HFFc6 (cell line): ENCODE data around the gene AKIRIN1. TPM values are rescaled to one million over a fixed set of nuclear protein-coding genes. Genes with fewer than 3 reads are reported as not detected.

Experiments
- DNase-seq: peaks from one replicate; pipeline ENCODE4 v3.0.0-alpha.2; 2018
- H3K27ac Mint-ChIP-seq: 2 replicates; pipeline ENCODE4 v1.8.0; 2020; ENCODE audit warnings: mild to moderate bottlenecking, mixed read lengths
- H3K27me3 Mint-ChIP-seq: 2 replicates; pipeline ENCODE4 v1.8.0; 2021; ENCODE audit warnings: mild to moderate bottlenecking, moderate library complexity, mixed read lengths; ENCODE audit not compliant: insufficient read depth
- H3K36me3 Mint-ChIP-seq: 2 replicates; pipeline ENCODE4 v1.8.0; 2021; ENCODE audit warnings: low read depth, mixed read lengths
- H3K4me1 Mint-ChIP-seq: 2 replicates; pipeline ENCODE4 v1.8.0; 2020; ENCODE audit warnings: low read depth, mixed read lengths
- H3K4me3 Mint-ChIP-seq: 2 replicates; pipeline ENCODE4 v1.8.0; 2020; ENCODE audit warnings: mild to moderate bottlenecking, moderate library complexity, mixed read lengths
- H3K9me3 Mint-ChIP-seq: 2 replicates; pipeline ENCODE4 v1.8.0; 2020; ENCODE audit warnings: mild to moderate bottlenecking, mixed read lengths
- CTCF ChIP-seq: fragments of 200-600 bp; sonication (generic); IDR thresholded peaks from 2 replicates; pipeline ENCODE4 v1.5.0; 2021; ENCODE audit warnings: antibody characterized with exemption, mild to moderate bottlenecking
- long read RNA-seq: library from polyadenylated mRNA; unstranded; transcript quantifications from one replicate; pipeline ENCODE4 v2.0.0, GENCODE V29; 2019
- total RNA-seq, 6 experiments: library from RNA; stranded (reverse); fragmentation: NEBNext Ultra II Directional; extraction: Animal tissue kit (Norgen Biotek cat#: 25700); gene quantifications; 2 replicates in 1 of 6; 3 replicates in 5 of 6; pipeline ENCODE4 v1.2.3, GENCODE V29; 2021

Gene AKIRIN1, protein sequence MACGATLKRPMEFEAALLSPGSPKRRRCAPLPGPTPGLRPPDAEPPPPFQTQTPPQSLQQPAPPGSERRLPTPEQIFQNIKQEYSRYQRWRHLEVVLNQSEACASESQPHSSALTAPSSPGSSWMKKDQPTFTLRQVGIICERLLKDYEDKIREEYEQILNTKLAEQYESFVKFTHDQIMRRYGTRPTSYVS
- total RNA-seq = 10 to 100 TPM; 63.3 to 78.7 (median 71.2) TPM
- long read RNA-seq, transcript AKIRIN1-203 (4 exons, 1,243 nt) = minor isoform, 7 of 230 reads
- long read RNA-seq, transcript AKIRIN1-202 (5 exons, 2,741 nt) = major isoform, 203 of 230 reads
- long read RNA-seq, partial matches to known transcripts = 19 of 230 reads
- long read RNA-seq, other reads (novel, unspliced or antisense) = 0 of 230 reads

DNA sequence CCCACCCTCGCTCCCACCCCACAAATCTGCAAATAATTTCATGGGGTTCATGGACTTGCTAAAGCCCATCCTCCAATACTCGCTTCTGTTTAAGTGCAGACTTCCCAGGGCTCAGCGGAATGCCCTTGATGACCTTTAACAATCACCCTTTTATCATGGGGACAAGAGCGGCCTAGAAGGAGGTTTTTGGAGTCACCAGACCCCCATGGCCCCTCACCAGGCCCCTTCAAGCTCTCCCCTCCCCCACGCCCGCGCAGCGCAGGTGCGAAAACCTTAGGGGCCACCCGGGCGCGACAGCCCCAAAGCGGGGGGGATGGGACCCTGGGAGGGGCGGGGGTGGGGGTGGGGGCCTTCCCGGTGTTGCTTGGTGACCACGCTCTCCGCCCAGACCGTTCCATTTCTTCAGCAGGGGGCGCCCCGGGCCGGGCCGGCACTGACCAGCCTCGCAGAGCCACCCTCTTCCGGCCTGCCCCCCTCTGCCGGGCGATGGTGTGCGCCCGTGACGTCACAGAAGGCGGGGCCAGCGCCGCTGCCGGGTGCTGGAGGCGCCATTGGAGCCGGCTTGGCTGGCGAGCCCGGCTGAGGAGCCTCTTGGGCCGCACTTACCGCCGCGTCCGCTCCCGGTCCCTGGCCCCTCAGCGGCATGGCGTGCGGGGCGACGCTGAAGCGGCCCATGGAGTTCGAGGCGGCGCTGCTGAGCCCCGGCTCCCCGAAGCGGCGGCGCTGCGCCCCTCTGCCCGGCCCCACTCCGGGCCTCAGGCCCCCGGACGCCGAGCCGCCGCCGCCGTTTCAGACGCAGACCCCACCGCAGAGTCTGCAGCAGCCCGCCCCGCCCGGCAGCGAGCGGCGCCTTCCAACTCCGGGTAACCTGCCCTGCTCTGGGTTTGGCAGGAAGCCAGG is at the start of gene AKIRIN1:
Gene AKIRIN1, plus strand, starts transcription at position 539 of the 900 bp plus-strand sequence. Its CDS starts 105 bp downstream, at position 644.
- Mint-ChIP-seq H3K27me3 (no peaks in the 10 kb centered on the region; the same call in 1 of the 2 replicates), H3K4me1 (peaks cover 53% of the 10 kb centered on the region), H3K36me3 (peaks cover 26% of the 10 kb centered on the region), H3K27ac (peak within 1 kb of the TSS; percentile 78), H3K4me3 (peak within 1 kb of the TSS; percentile 91), H3K9me3 (no peaks in the 10 kb centered on the region)
- TF ChIP-seq CTCF = peak; percentile 77
- peak; percentile 98 for DNase-seq

DNA sequence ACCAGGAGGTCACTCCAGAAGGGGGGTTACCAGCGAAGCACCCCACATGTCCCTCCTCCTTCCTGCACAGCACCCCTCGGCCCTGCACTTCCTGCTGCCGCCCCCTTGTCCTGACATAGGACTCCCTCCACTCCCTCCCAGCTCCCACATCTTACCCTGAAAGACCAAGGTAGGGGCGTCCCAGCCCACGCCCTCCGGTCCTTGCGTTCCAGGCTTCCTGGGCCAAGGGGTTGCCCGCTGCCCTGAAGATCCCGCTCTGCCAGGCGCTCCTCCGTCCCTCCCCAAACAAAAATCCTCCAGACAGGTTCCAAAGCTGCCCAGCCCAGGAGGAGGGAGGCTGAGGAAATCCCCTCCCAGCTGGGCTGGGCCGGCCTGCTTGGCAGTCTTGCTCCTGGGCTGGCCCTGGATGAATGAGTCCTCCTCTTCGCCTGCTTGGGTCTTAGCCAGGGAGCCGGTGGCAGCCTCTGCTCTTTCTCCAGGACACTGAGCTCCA is 49.5 kb upstream of the AKIRIN1 start, which contains the start of gene RHBDL2:
Gene RHBDL2, minus strand, starts transcription at position 304 of the 493 bp plus-strand sequence. CDS start 22,618 bp downstream, outside the sequence.
- peaks cover 4% of the 10 kb centered on the region for H3K27me3 Mint-ChIP-seq
- peak within 1 kb of the TSS; percentile 91 for H3K4me3 Mint-ChIP-seq
- H3K27ac Mint-ChIP-seq = peak within 1 kb of the TSS; percentile 25; the same call in 1 of the 2 replicates
- H3K36me3 Mint-ChIP-seq = no peaks in the 10 kb centered on the region
- no peaks in the 10 kb centered on the region for H3K9me3 Mint-ChIP-seq
- no peak for TF ChIP-seq CTCF
- H3K4me1 Mint-ChIP-seq = peaks cover 15% of the 10 kb centered on the region
- DNase-seq = peak; percentile 25

DNA sequence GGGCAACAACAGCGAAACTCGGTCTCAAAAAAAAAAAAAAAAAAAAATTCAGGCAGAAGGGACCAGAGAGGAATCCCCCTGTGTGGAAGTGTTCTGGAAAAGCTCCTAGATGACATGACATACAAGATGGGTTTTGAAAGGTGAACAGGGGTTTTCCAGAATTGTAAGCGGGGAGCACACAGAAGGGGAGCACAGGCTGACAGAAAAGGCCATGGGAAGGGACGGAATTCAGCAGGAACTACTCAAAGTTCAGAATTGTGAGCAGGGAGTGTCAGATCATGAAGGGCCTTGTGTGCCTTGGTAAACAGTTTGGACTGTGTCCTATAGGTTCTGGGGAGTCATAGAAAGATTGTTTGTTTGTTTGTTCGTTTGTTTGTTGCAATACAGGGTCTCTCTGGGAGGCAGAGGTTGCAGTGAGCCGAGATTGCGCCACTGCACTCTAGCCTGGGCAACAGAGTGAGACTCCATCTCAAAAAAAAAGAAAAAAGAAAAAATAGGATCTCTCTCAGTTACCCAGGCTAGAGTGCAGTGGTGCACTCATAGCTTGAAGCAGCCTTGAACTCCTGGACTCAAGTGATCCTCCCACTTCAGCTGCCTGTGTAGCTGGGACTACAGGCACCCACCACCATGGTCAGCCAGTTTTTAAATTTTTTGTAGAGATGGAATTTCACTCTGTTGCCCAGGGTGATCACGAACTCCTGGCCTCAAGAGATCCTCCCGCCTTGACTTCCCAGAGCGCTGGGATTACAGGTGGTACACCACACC is 48.2 kb upstream of the AKIRIN1 start:
- H3K4me1 Mint-ChIP-seq = peaks cover 15% of the 10 kb centered on the region
- no peak for TF ChIP-seq CTCF
- H3K27ac Mint-ChIP-seq = no peak overlapping the region
- H3K4me3 Mint-ChIP-seq = no peak overlapping the region
- peaks cover 4% of the 10 kb centered on the region; the same call in 1 of the 2 replicates for H3K36me3 Mint-ChIP-seq
- DNase-seq = no peak
- H3K9me3 Mint-ChIP-seq = peaks cover 7% of the 10 kb centered on the region
- H3K27me3 Mint-ChIP-seq = peaks cover 4% of the 10 kb centered on the region

DNA sequence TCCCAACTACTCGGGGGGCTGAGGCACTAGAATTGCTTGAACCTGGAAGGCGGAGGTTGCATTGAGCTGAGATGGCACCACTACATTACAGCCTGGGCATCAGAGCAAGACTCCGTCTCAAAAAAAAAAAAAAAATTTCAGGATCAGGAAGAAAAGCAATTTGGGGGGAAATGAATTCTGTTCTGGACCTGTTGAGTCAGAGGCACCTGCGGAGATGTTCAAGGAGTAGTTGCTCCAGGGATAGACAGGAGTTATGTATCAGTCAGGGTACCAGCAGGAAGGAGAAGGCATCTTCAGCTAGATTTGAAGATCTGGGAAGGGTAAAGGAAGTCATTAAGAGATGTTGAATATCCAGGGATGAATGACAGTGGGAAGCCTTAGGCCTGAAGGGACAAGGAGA is 46.5 kb upstream of the AKIRIN1 start:
- Mint-ChIP-seq H3K9me3 (peaks cover 7% of the 10 kb centered on the region), H3K27ac (no peak overlapping the region), H3K4me1 (peaks cover 15% of the 10 kb centered on the region), H3K36me3 (peaks cover 4% of the 10 kb centered on the region; the same call in 1 of the 2 replicates), H3K4me3 (no peak overlapping the region), H3K27me3 (peaks cover 4% of the 10 kb centered on the region)
- no peak for DNase-seq
- TF ChIP-seq CTCF = no peak

GRCh38 chr1:38950553-38950952 is 40.5 kb upstream of the AKIRIN1 start:
- Mint-ChIP-seq H3K27ac (no peak overlapping the region), H3K4me1 (peaks cover 11% of the 10 kb centered on the region), H3K9me3 (peaks cover 7% of the 10 kb centered on the region), H3K27me3 (no peaks in the 10 kb centered on the region; the same call in 1 of the 2 replicates), H3K36me3 (peaks cover 4% of the 10 kb centered on the region; the same call in 1 of the 2 replicates), H3K4me3 (no peak overlapping the region)
- TF ChIP-seq CTCF = no peak
- DNase-seq = no peak
